Osteocyte (in vitro differentiated cells): ENCODE data around the gene HMHB1. TPM values are rescaled to one million over a fixed set of nuclear protein-coding genes. Genes with fewer than 3 reads are reported as not detected.
A peak's percentile ranks its signal among the peaks of the same experiment; 100 is the strongest.

Experiments
- DNase-seq: peaks from one replicate; pipeline ENCODE4 v3.0.0; 2021; ENCODE audit warnings: mixed read lengths; ENCODE audit not compliant: unreplicated experiment; ENCODE audit errors: extremely low spot score
- H3K27ac Mint-ChIP-seq: one replicate; pipeline ENCODE4 v1.8.0; 2021; ENCODE audit warnings: mild to moderate bottlenecking, mixed read lengths; ENCODE audit not compliant: unreplicated experiment
- H3K27me3 Mint-ChIP-seq: one replicate; pipeline ENCODE4 v1.8.0; 2021; ENCODE audit warnings: mixed read lengths; ENCODE audit not compliant: unreplicated experiment
- H3K36me3 Mint-ChIP-seq: one replicate; pipeline ENCODE4 v1.8.0; 2021; ENCODE audit warnings: mixed read lengths; ENCODE audit not compliant: unreplicated experiment
- H3K4me1 Mint-ChIP-seq: one replicate; pipeline ENCODE4 v1.8.0; 2021; ENCODE audit warnings: mixed read lengths; ENCODE audit not compliant: unreplicated experiment
- H3K4me3 Mint-ChIP-seq: one replicate; pipeline ENCODE4 v1.8.0; 2021; ENCODE audit warnings: mild to moderate bottlenecking, moderate library complexity, mixed read lengths; ENCODE audit not compliant: unreplicated experiment
- H3K9me3 Mint-ChIP-seq: one replicate; pipeline ENCODE4 v1.8.0; 2021; ENCODE audit warnings: mixed read lengths; ENCODE audit not compliant: unreplicated experiment
- total RNA-seq: library from RNA; stranded (reverse); gene quantifications from 2 replicates; pipeline ENCODE4 v1.2.1, GENCODE V29; 2021
- TF ChIP-seq, protein P1 (sequence below): fragments of 200-600 bp; sonication (generic); IDR thresholded peaks from 2 replicates; pipeline ENCODE4 v1.5.0; 2021; ENCODE audit warnings: antibody characterized with exemption, mild to moderate bottlenecking, moderate library complexity

The HMHB1 gene
- total RNA-seq, 1 donor from 2014 or later = not detected

DNA sequence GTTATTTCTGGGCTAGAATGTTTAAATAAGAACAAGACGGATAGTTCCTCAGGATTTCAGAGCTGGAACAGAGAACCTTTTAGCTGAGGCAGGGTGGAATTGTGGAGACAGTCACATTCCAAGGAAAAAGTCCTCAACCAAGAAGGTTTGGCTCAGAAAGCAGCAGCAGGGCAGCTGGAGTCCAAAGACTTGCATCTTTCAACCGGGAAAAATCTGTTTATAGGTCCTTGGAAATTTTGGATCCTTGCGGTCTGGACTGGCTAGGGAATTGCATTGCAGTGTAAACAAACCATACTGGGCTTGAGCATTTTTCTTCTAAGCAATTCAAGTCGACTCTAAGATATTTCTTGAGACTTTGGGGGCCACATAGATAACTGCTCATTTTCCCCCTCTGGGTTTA, 40.8 kb upstream of the HMHB1 start:
- TF ChIP-seq, protein P1, sequence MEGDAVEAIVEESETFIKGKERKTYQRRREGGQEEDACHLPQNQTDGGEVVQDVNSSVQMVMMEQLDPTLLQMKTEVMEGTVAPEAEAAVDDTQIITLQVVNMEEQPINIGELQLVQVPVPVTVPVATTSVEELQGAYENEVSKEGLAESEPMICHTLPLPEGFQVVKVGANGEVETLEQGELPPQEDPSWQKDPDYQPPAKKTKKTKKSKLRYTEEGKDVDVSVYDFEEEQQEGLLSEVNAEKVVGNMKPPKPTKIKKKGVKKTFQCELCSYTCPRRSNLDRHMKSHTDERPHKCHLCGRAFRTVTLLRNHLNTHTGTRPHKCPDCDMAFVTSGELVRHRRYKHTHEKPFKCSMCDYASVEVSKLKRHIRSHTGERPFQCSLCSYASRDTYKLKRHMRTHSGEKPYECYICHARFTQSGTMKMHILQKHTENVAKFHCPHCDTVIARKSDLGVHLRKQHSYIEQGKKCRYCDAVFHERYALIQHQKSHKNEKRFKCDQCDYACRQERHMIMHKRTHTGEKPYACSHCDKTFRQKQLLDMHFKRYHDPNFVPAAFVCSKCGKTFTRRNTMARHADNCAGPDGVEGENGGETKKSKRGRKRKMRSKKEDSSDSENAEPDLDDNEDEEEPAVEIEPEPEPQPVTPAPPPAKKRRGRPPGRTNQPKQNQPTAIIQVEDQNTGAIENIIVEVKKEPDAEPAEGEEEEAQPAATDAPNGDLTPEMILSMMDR = no peak
- Mint-ChIP-seq H3K4me3 (no peak overlapping the region), H3K27me3 (no peaks in the 10 kb centered on the region), H3K27ac (no peak overlapping the region), H3K36me3 (peaks cover 2% of the 10 kb centered on the region), H3K9me3 (no peaks in the 10 kb centered on the region), H3K4me1 (peaks cover 5% of the 10 kb centered on the region)
- no peak for DNase-seq

DNA sequence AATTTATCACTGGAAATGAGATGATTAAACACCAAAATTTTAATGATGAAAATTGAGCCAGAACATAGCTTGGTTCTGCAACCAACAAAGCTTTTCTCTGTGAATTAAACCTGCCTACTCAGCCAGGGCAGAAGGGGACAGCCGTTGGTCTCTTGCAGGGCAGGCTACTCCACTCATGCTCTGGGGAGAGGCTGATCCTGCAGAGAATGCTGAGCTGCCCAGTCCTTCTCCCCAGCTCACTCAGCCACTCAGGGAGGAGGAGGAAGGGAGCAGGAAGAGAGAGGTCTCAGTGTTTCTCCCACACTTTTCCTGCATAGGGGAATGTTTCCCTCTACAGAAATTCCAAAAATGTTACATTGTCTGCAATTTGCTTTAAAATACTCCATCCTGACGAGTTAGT, 40.4 kb upstream of the HMHB1 start:
- Mint-ChIP-seq H3K4me1 (peaks cover 5% of the 10 kb centered on the region), H3K36me3 (peaks cover 2% of the 10 kb centered on the region), H3K9me3 (no peaks in the 10 kb centered on the region), H3K4me3 (no peak overlapping the region), H3K27me3 (no peaks in the 10 kb centered on the region), H3K27ac (no peak overlapping the region)
- TF ChIP-seq, protein P1 = no peak
- DNase-seq = no peak

DNA sequence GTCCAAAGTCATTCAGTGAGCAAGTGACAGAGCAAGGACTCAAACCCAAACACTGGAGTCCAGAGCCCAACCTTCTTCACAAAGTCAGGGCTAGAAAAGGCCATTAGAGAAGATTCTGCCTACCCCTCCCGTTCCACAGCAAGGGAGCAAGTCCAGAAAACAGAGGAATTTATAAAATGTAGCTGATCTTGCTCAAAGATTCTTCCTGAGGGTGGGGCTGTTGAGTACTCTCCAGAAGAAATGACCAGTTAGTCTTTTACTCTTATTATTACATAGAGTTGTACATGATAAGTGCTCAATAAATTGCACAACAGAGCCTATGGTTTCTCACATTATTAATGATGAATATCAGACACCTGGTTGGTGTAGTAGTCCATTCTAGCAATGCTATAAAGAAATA, 39.3 kb upstream of the HMHB1 start:
- DNase-seq = no peak
- H3K4me3 Mint-ChIP-seq = no peak overlapping the region
- H3K9me3 Mint-ChIP-seq = peaks cover under 1% of the 10 kb centered on the region
- no peak overlapping the region for H3K27ac Mint-ChIP-seq
- TF ChIP-seq, protein P1 = no peak
- H3K36me3 Mint-ChIP-seq = no peaks in the 10 kb centered on the region
- peaks cover 5% of the 10 kb centered on the region for H3K4me1 Mint-ChIP-seq
- H3K27me3 Mint-ChIP-seq = no peaks in the 10 kb centered on the region

DNA sequence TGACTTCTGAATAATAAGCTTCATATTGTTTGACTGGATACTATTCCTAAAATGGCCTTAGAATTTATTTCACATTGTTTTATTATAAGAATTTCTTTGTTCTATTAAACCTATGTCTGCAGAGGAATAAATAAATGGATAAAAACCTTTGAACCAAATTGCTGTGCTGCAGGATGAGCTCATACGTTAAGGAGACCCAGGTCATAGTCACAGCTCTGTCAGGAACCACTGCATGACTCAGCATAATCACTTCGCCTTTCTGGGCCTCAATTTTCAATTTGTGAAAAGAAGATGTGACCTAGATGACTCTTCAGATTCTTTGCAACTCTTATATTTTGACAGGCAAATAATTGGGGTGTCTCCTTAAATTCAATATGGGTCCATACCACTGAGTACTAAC, 36.7 kb upstream of the HMHB1 start:
- peaks cover 4% of the 10 kb centered on the region for H3K9me3 Mint-ChIP-seq
- H3K4me1 Mint-ChIP-seq = peaks cover 5% of the 10 kb centered on the region
- no peaks in the 10 kb centered on the region for H3K36me3 Mint-ChIP-seq
- H3K4me3 Mint-ChIP-seq = no peak overlapping the region
- peak overlapping the region; percentile 40 for H3K27ac Mint-ChIP-seq
- DNase-seq = no peak
- no peaks in the 10 kb centered on the region for H3K27me3 Mint-ChIP-seq
- TF ChIP-seq, protein P1 = no peak

DNA sequence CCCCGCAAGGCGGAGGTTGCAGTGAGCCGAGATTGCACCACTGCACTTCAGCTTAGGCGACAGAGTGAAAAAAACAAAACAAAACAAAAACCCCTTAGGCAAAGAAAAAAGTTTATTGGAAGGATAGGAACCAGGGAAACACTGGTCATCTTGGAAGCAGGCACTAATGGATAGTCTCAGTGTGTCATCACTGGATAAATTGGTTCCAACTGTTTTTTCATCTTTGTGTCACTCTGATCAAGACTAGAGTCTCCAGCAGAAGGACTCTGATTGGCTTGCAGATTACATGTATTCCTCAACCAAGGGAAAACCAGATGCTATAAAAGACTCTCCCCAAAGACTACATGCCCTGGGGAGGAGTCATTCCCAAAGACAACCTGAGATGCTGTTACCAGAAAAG, 35.0 kb upstream of the HMHB1 start:
- no peaks in the 10 kb centered on the region for H3K36me3 Mint-ChIP-seq
- TF ChIP-seq, protein P1 = no peak
- peaks cover 4% of the 10 kb centered on the region for H3K9me3 Mint-ChIP-seq
- H3K4me3 Mint-ChIP-seq = no peak overlapping the region
- peaks cover 3% of the 10 kb centered on the region for H3K4me1 Mint-ChIP-seq
- H3K27ac Mint-ChIP-seq = no peak overlapping the region
- no peaks in the 10 kb centered on the region for H3K27me3 Mint-ChIP-seq
- DNase-seq = no peak
